Astrocyte of the spinal cord (primary cell): ENCODE data around the gene MTCH1.

ENCODE experiments used
- DNase-seq: peaks from one replicate; pipeline ENCODE4 v3.0.0; 2011; ENCODE audit warnings: low read depth, low spot score
- H3K4me3 ChIP-seq: 2 replicates; pipeline ENCODE4 v1.5.1; 2011; ENCODE audit warnings: low read depth, mild to moderate bottlenecking, low read length, moderate library complexity
- CTCF ChIP-seq: IDR thresholded peaks from 2 replicates; pipeline ENCODE4 v1.5.1; 2012; ENCODE audit warnings: low read depth, mild to moderate bottlenecking, low read length, inconsistent platforms
- in situ Hi-C: cut with HindIII; loops from 2 replicates; pipeline ENCODE4 v1.10.0; 2017; ENCODE audit warnings: low sequenced_read_pairs

MTCH1 gene

GRCh38 chr6:36985808-36986703, at the start of gene MTCH1:
Gene MTCH1 (minus strand): TSS chr6:36986196. CDS start chr6:36986173, 23 bp downstream.
- peak; percentile 91 for DNase-seq
- peak within 1 kb of the TSS; percentile 98 for H3K4me3 ChIP-seq
- in situ Hi-C loops, result no loop called here
- no peak for TF ChIP-seq CTCF

- in situ Hi-C loops, result no loop called here
- no peak for TF ChIP-seq CTCF
- no peak overlapping the region for H3K4me3 ChIP-seq
- no peak for DNase-seq
Measured at GRCh38 chr6:37033819-37034795, 48.1 kb upstream of the MTCH1 start.

GRCh38 chr6:37033255-37033654, 47.3 kb upstream of the MTCH1 start:
- H3K4me3 ChIP-seq, result no peak overlapping the region
- TF ChIP-seq CTCF, result no peak
- DNase-seq, result no peak
- in situ Hi-C loops, result no loop called here

- in situ Hi-C loops, result no loop called here
- no peak for TF ChIP-seq CTCF
- no peak overlapping the region for H3K4me3 ChIP-seq
- no peak for DNase-seq
Measured at GRCh38 chr6:37032239-37032638, 46.2 kb upstream of the MTCH1 start.

DNA sequence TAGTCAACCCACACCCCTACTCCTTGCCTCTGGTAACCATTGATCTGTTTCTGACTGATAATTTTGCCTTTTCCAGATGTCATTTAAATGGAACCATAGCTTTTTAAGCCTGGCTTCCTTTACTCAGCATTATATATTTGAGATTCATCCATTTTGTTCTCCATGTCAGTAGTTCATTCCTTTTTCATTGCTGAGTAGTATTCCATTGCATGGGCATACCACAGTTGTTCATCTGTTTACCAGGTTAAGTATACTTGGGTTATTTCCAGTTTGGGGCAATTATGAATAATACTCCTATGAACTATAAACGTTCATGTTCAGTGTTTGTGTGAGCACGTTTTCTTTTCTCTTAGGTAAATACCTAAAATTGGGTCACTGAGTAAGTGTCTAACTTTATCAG, 44.6 kb upstream of the MTCH1 start:
- DNase-seq, result no peak
- H3K4me3 ChIP-seq, result no peak overlapping the region
- in situ Hi-C loops, result no loop called here
- no peak for TF ChIP-seq CTCF

- peak; percentile 79 for DNase-seq
- TF ChIP-seq CTCF, result peak; percentile 73
- in situ Hi-C loops, result no loop called here
Measured at GRCh38 chr6:37029249-37029971, 43.4 kb upstream of the MTCH1 start.

More at GRCh38 chr6:37029249-37029971, 43.4 kb upstream of the MTCH1 start:
- no peak overlapping the region for H3K4me3 ChIP-seq
